Stimulated activated CD8-positive, alpha-beta memory T cell treated with anti-CD3 and anti-CD28 coated beads, Interleukin-7, amount 100 ng/mL, for 48 hours (primary cell): ENCODE results near the gene ATP8A2.

Source experiments
- DNase-seq, 2 donors: peaks; one replicate each; pipeline ENCODE4 v3.0.0-alpha.2; 2020; ENCODE audit warnings: low read depth in 1 of 2; ENCODE audit errors: extremely low read depth in 1 of 2

Gene ATP8A2

DNA sequence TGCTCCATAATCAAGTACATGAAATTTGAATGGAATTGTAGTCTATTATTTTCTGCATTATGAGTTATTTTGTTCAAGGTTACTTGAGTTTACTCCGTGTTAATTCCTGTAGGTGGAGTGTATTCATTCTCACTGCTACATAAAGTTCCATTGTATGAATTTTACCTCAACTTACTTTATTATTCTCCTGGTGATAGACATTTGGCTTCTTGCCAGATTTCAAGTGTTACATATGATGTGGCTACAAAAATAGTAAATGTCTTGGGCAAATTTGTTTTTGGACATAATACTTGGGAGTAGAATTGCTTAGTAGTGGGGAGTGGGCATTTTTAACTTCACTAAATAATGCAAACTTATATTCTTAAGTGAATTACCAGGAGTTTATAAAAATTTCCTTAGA, 351.1 kb downstream of the ATP8A2 start:
- no peak for DNase-seq

DNA sequence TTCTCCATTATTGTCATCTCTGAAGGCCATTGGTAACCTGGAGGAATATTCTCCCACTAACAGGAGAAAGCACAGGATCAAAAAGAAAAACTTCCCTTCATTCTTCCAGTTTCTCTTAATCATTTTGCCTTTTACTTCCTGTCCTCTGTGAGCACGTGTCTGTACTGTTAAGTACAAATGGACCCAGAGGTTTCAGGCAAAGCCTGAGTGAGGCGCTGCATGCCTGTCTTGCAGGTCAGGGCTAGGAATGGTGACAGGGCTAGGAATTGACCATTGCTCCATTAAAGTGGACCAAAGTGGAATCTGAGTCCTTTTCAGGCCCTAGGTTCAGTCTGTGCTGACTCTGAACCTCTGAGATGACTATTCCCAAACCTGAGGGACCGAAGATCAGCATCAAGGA, 353.3 kb downstream of the ATP8A2 start:
- DNase-seq, result no peak

GRCh38 chr13:25727250-25727649, 355.5 kb downstream of the ATP8A2 start:
- no peak for DNase-seq

DNA sequence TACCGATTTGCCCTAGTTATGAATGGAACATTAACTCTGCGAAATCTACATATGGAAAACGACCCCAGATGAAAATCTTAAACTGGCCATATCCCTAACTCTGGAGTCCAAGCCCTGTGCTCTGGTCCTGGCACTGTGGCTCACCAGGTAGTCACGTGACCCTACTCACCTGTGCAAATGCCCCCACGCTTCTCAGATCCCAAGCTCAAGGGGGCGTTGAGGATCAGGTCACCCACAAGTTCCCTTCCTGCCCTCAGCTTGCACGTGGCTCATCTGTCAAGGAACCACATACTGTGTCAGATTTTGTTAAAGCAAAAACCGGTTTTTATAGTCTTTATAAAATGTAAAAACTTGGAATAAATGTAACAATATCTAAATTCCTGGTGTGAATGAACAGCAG, 356.0 kb downstream of the ATP8A2 start:
- DNase-seq, result no peak

DNA sequence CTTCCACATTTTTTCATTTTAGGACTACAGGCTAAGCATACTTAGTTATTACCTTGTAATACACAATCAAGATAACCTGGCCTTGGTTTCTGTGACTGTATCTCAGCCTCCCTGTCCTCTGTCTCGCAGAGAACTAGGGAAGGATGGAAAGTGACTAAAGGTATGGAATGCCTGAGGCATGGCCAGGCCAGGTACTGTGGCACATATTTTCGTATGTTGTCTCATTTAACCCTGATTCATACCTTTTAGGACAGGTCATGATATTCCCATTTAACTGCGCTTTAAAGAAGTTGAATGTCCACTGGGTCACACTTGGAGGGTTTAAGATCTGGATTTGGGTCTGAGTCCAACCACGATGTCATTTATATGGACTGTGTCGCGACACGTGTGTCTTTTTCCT, 357.4 kb downstream of the ATP8A2 start:
- no peak for DNase-seq

GRCh38 chr13:25731037-25731436, 359.3 kb downstream of the ATP8A2 start:
- no peak for DNase-seq

DNA sequence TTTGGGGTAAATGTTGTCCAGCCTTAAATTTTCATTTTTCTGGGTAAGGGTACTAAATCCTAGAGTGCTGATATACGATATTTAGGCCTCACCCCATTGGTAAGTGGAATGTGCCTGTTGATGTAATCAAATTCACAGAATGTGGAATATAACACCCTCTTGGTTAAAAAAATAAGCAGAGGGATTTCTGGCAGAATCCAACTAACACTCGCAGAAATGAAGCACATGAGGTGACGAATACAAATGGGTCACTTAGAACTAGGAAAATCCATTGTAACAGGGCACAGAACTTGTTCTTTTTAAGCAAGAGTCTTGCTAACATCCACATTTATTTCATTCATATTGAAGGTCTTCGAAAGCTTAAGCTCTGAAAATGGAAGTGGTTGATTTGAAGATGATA, 359.8 kb downstream of the ATP8A2 start:
- no peak for DNase-seq

DNA sequence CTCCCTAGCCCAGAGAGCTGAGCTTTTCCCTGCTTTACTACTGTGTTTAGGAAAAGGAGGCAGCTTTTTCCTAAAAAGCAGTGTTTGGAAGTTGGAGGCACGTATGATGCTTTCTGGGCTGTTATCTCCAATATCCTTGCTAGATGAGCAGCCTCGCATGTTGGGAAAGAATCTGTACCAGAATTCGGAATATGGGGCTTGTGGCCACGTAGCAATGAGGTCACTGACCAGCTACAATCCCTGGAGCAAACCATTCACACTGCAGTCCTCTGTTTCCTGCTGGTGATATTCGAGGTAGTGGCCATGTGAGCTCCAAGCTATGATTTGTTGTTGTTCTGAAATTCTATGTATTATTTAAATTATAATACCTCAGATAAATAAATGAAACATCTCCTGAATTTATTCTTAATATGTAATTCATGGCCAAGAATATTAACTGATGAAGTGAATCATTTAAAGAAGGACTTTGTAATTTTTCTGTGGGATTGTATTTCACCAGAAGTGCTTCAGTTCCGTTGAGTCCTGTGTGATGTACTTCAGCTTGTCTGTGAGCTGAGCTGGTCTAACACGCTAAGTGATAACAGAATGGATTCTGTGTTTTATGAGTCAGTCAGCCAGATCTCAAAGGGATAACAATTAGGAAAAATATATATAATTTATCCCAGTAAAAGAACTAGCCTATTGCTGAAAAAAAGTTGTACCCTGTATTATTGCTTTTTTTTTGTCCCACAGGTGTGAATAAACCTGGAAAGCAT, 360.5 kb downstream of the ATP8A2 start:
- no peak for DNase-seq

DNA sequence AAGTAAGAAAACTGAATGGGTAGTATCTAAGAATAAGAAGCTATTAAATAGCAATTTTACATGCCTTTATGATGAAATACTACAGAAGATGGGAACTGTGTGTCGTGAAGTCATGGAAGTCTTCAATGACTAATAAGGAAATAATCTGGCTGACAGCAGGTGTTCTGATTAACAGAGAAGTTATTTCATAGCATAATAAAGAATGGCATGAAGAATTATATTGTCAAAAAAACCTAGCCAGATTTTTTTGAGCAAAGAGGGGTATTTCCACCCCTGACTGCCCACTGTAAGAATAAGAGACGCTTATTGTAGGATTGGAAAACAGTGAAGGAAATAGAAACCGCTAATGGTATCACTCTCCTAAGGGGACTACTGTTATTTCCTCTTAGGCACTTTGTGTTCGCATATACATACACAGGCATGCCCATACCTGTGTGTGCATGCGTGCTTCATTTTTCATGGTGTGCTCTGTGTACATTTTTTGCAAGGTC, 361.3 kb downstream of the ATP8A2 start:
- no peak for DNase-seq

GRCh38 chr13:25733696-25734435, 362.1 kb downstream of the ATP8A2 start:
- DNase-seq, result no peak

- DNase-seq, result no peak
Observed at GRCh38 chr13:25738342-25739196, 366.8 kb downstream of the ATP8A2 start.

- DNase-seq, result no peak
Observed at GRCh38 chr13:25739376-25739775, 367.6 kb downstream of the ATP8A2 start.

DNA sequence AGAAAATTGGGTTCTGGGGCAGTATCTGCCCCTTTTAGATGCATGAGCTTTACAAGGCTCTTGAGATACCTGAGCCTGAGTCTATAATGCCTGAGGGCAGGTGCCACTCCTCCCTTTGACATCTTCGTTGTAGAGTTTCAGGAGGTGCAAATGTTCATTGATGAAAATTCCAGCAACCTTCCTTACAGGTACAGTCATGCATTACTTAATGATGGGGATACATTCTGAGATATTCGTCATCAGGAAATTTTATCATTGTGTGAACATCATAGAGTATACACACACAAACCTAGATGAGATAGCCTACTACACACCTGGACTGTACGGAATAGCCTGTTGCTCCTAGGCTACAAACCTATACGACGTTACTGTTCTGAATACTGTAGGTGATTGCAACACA, 370.0 kb downstream of the ATP8A2 start:
- no peak for DNase-seq

DNA sequence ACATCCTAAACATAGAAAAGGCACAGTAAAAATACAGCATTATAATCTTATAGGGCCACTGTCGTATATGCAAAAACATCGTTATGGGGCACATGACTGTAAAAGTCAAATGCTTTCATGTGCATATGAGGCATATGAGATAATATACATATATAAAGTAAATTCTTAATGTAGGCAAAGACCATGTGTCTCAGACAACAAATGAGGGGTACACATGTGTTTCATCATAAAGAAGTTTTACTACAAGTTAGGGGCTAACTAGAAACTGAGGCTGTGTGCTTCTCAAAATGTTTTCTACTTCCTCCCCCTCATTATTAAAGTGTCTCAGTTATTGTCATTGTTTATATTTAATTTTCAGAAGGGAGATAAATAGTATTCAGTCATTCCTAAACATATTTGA, 370.4 kb downstream of the ATP8A2 start:
- no peak for DNase-seq

- no peak for DNase-seq
Observed at GRCh38 chr13:25743421-25743820, 371.6 kb downstream of the ATP8A2 start.

DNA sequence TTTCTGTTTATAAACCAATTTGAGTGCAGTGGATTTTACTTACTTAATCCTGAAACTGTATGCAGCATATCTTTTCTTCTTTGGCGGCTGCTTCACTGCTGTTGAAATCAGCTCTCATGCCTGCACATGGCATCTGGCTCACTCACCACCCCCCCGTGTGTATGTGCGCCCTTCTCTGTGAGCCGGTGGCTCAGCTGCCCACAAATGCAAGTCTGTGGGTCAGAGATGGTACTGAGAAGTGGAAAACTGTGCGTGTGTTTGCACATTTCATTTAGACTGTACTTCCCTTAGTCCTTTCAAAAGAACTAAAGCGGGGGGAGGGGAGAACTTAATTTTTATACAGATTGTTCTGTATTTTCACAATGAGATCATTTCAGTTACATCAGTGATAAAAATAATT, 372.4 kb downstream of the ATP8A2 start:
- DNase-seq, result no peak

DNA sequence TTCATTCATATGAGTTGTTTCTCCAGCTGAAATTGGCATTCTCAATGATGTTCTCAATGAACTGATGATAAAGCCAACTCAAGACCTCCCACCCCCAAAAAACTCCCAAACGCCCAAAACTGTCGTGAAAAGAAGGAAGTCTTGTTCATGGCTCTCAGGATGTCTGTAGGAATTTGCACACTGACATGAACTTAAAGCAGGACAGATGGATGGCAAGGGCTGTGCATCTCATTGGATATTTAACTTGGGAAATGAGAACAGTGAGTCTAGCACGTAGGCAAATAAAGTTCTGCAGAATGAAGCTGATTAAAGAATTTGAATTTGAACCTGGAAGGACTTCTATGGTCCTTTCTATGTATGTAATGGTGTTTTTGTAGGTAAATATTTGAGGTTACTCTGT, 374.4 kb downstream of the ATP8A2 start:
- no peak for DNase-seq

DNA sequence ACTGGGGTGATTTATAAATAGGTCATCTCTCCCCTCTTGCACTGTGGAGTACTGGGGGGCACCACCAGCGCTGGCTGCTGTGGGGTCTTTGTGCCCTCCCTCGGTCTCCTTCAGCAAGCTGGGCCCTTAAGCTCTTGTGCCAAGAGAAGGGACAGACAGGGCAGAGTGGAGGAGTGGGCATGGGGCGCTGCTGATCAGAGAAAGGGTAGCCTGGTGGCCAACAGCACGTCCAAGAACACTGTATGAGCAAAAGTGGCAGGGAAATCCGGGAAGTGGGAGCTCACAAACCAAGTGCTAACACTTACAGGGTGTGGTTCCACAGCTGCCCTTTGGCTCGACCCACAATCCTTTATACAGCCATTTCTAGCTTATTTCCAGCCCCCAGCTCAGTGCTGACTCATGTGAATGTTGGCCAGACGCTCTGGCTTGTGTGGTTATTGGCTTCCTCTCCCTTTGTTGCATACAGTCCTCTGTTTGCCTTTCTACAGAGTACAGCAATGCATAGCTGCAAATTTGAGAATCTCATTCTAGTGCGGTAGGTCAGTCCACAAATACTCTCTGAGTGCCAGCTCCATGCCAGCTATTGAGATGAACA, 381.3 kb downstream of the ATP8A2 start:
- DNase-seq, result no peak

DNA sequence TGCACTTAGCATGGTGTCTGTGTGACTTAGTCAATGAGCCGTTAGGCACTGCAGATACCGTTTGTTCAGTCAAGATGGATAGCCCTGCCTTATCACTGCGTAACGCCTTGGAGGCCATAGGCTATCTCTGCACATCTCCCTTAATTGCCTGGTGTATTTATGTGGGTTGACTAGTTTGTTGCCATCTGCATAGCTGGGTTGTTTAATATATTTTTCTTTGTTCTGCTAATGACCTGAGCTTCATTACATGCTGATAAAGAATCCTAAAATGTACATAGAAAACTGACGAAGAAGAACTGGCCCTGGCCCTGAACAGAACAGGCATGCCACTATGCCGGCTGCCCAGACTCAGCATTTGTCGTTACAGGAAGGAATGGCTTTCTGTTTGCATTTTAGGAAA, 382.2 kb downstream of the ATP8A2 start:
- DNase-seq, result no peak

DNA sequence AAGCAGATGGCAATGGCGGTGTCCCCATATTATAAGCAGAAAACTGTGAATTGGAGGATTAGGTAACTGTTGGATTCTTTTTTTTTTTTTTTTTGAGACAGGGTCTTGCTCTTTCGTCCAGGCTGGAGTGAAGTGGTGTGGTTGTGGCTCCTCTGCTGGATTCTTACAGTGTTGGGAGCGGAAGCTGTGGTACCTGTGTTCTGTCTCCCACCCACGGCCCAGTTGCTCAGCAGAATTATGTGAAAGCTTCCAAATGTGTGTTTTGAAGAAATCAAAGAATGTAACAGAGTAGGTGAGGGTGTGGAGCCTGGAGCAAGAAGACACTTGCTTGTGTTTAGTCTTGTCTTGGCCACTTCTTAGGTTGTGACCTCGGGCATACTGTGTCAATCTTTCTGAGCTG, 384.5 kb downstream of the ATP8A2 start:
- DNase-seq, result no peak

DNA sequence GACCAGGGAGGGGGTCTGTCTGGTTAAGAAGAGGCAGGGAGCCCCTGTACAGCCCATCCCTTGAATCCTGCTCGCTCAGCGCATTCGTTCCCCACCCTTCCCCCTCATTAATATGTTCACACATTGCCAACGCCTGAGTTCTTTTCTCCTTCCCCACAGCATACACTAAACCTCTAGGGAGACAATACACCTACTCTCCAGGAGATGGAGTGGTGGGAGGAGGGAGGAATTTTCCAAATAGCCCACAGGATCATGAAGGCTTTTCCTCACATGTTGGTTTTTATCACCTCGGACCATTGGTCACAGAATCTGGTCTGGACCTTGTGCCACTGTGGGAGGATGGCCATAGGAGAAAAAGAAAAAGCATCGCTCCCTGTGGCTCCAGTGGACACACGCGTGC, 385.1 kb downstream of the ATP8A2 start:
- no peak for DNase-seq
